GM12865 (cell line): ENCODE data around the gene NDRG3.

Source experiments
- DNase-seq: peaks from one replicate; pipeline ENCODE4 v3.0.0; 2010; ENCODE audit warnings: low read depth
- H3K4me3 ChIP-seq: 2 replicates; pipeline ENCODE4 v1.5.1; 2011; ENCODE audit warnings: mild to moderate bottlenecking, low read depth, low read length, control low read depth
- TF ChIP-seq, protein P1 (sequence below): IDR thresholded peaks from 2 replicates; pipeline ENCODE4 v1.5.1; 2011; ENCODE audit warnings: low read length, control low read depth, low read depth, inconsistent platforms; ENCODE audit not compliant: insufficient read depth; ENCODE audit errors: missing control alignments

NDRG3 gene

DNA sequence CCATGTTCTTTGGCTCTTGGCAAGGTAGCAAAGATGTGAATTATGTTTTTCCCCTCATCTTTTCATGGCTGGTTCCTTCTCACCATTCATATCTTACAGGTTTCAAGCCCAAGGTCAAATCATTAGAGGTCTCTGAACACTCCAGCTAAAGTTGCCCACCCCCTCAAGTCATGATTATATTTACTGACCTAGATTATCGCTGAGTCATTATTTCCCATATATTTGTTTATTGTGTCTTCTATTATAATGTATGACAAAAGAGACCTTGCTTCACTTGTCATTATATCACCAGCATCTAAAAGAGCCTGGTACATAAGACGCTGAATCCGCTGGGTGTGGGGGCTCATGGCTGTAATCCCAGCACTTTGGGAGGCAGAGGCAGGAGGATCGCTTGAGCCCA is 15.2 kb upstream of the NDRG3 start:
- no peak overlapping the region for H3K4me3 ChIP-seq
- TF ChIP-seq, protein P1, sequence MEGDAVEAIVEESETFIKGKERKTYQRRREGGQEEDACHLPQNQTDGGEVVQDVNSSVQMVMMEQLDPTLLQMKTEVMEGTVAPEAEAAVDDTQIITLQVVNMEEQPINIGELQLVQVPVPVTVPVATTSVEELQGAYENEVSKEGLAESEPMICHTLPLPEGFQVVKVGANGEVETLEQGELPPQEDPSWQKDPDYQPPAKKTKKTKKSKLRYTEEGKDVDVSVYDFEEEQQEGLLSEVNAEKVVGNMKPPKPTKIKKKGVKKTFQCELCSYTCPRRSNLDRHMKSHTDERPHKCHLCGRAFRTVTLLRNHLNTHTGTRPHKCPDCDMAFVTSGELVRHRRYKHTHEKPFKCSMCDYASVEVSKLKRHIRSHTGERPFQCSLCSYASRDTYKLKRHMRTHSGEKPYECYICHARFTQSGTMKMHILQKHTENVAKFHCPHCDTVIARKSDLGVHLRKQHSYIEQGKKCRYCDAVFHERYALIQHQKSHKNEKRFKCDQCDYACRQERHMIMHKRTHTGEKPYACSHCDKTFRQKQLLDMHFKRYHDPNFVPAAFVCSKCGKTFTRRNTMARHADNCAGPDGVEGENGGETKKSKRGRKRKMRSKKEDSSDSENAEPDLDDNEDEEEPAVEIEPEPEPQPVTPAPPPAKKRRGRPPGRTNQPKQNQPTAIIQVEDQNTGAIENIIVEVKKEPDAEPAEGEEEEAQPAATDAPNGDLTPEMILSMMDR = no peak
- DNase-seq = no peak

DNA sequence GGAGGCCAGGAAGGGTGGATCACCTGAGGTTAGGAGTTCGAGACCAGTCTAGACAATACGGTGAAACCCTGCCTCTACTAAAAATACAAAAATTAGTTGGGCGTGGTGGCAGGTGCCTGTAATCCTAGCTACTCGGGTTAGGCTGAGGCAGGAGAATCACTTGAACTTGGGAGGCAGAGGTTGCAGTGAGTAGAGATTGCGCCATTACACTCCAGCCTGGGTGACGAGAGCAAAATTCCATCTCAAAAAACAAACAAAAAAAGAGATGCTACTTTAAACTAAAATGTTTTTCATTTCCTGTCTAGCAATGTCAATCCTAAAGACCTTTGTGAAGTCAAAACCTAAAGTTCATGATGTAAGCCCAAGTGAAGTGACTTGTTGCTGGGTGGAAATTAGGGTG is 14.8 kb upstream of the NDRG3 start:
- no peak for DNase-seq
- TF ChIP-seq, protein P1 = no peak
- H3K4me3 ChIP-seq = no peak overlapping the region

DNA sequence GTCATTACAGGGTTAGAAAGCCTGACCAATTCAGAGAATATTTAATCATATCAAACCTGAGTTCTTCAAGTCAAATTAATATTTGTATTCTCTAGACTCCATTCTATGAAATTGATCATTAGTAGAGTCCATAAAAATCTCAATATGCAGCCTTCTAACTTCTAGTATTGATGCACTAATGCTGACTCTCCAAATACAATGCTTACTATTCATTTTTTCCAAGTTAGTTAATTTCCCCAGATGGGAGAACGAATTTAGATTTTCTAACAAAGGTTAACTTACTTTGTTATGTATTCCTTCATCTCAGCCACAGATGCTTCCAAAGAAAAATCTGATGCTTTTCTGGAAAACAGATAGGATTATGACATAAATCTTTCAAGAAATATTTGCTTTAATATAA is 12.4 kb upstream of the NDRG3 start:
- DNase-seq = no peak
- TF ChIP-seq, protein P1 = no peak
- no peak overlapping the region for H3K4me3 ChIP-seq

DNA sequence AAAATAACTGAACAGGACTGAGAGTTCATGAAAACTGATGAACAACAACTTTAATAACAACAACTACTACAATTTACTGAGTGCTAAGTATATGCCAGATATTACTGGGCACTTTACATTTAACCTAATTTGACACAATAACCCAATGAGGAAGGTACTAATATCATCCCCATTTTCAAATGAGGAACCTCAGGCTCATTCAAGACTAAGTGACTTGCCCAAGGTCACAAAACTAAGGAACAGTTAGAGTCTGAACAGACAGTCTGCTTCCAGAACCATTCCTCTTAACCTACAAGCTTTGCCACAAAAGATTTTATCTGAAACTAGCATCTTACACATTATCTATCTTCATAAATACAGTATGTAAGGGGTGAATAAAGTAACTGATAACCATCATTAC is 10.6 kb upstream of the NDRG3 start:
- DNase-seq = no peak
- no peak overlapping the region for H3K4me3 ChIP-seq
- TF ChIP-seq, protein P1 = no peak

DNA sequence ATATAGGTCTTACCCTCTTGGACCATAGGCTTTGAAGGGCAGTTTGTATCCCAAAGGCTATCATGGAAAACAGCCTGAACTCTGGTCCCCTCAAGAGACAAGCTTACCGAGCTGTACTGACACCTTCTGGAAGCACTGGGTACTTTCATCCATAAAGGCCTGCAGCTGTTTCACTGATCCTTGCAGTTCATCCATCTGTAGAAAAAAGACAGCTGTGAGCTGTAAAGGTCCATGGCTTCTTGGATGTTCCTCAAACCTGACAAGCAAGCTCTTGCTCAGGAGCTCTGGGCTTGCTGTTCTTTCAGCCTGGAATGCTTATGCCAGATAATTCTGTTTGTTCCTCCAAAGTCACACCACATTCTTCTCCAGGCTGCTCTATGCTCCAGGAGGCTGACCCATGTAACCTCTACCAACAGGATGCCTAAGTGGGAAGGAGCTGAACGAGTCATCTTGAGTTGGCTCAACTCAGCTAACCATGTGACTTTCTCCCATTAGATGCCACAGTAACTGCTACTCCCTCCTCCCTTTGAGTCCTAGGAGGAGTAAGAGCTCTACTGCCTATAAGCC is 8.8 kb upstream of the NDRG3 start:
- TF ChIP-seq, protein P1 = peak; percentile 72
- peak; percentile 67 for DNase-seq
- H3K4me3 ChIP-seq = no peak overlapping the region

DNA sequence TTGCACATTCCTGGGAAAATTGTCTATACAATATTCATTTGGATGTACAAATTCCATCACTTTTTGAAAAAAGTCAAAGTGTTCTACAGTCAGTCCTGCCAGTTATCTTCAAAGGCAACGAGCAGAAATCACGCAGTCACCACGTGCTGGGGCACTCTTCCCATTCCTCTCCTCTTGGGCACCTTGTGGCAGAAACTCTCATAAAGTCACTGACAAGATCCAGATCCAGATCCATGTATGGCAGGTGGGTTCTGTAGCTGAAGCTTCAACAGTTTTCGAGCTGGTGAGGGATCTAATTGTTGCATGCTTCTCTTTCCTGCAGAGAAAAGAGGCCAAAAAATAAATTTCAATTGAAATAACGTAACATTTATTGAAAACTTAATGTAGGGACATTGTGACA is 6.7 kb upstream of the NDRG3 start:
- no peak for DNase-seq
- TF ChIP-seq, protein P1 = no peak
- H3K4me3 ChIP-seq = no peak overlapping the region

DNA sequence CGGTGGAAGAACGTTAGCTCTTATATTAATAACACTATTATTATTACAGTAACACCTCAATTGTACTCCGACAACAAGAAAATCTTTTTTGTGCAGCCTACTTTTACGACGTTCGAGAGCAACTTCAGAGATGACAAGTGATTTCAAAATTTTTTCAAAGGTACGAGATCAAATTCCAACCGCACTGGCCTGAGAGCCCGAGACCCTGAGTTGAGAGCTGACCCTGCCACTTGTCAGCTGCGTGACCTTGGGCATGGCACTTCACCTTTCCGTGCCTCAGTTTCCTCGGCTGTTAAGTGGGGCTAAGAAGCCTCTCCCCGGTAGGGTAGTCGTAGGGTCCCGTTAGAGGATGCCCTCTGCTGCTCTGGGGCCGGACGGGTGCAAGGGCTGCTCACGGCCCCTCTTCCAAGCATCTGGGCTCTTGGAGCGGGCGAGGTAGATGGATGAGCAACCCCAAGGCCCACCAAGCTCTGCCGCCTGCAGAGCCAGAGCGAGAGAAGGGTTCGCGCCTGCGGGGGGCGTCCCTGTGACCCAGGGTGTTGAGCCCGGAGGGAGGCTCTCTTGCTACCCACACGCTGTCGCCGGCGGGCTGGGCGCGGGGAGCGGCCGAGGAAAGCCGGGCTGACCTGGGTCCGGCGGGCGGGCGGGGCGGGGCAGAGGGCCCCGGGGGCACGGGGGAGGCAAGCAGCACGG is 510 bp downstream of the NDRG3 start:
- no peak for DNase-seq
- TF ChIP-seq, protein P1 = no peak
- H3K4me3 ChIP-seq = peak overlapping the region; percentile 92
